NB4 (cell line): Measurements from ENCODE around the gene DTX3L.

Source experiments
- CTCF ChIP-seq: IDR thresholded peaks from one replicate; pipeline ENCODE4 v1.5.1; 2012; ENCODE audit warnings: low read depth, low read length
- POLR2A ChIP-seq: IDR thresholded peaks from 2 replicates; pipeline ENCODE4 v1.6.1; 2011; ENCODE audit warnings: mild to moderate bottlenecking; ENCODE audit not compliant: insufficient read length; ENCODE audit errors: extremely low read depth

GRCh38 chr3:122586773-122587485 lies 22.8 kb downstream of the DTX3L start:
- no peak for TF ChIP-seq CTCF
- no peak for TF ChIP-seq POLR2A
